Endothelial cell (in vitro differentiated cells): ENCODE results near the gene SSH2. TPM values are rescaled to one million over a fixed set of nuclear protein-coding genes. Genes with fewer than 3 reads are reported as not detected.
A peak's percentile ranks its signal among the peaks of the same experiment; 100 is the strongest.
"Not testable (repeated sequence)": the region's sequence is repeated elsewhere in the genome, so short reads cannot be mapped to it uniquely, and the experiment has no call there.

Experiments used
- DNase-seq: peaks from one replicate; pipeline ENCODE4 v3.0.0; 2021; ENCODE audit warnings: low spot score
- H3K27ac Mint-ChIP-seq: one replicate; pipeline ENCODE4 v1.8.0; 2021; ENCODE audit warnings: mixed read lengths, inconsistent platforms; ENCODE audit not compliant: unreplicated experiment
- H3K27me3 Mint-ChIP-seq: one replicate; pipeline ENCODE4 v1.8.0; 2021; ENCODE audit warnings: mild to moderate bottlenecking, moderate library complexity, mixed read lengths, inconsistent platforms; ENCODE audit not compliant: unreplicated experiment
- H3K36me3 Mint-ChIP-seq: one replicate; pipeline ENCODE4 v1.8.0; 2021; ENCODE audit warnings: mild to moderate bottlenecking, low read depth, mixed read lengths, inconsistent platforms; ENCODE audit not compliant: unreplicated experiment
- H3K4me1 Mint-ChIP-seq: one replicate; pipeline ENCODE4 v1.8.0; 2021; ENCODE audit warnings: mild to moderate bottlenecking, mixed read lengths, inconsistent platforms; ENCODE audit not compliant: unreplicated experiment
- H3K4me3 Mint-ChIP-seq: one replicate; pipeline ENCODE4 v1.8.0; 2021; ENCODE audit warnings: mild to moderate bottlenecking, mixed read lengths, inconsistent platforms; ENCODE audit not compliant: unreplicated experiment
- H3K9me3 Mint-ChIP-seq: one replicate; pipeline ENCODE4 v1.8.0; 2021; ENCODE audit warnings: mixed read lengths, inconsistent platforms; ENCODE audit not compliant: unreplicated experiment
- CTCF ChIP-seq: fragments of 200-600 bp; sonication (generic); IDR thresholded peaks from one replicate; pipeline ENCODE4 v1.5.0; 2021; ENCODE audit warnings: antibody characterized with exemption; ENCODE audit not compliant: unreplicated experiment
- total RNA-seq: library from RNA; stranded (reverse); fragmentation: NEBNext Ultra II Directional; extraction: Animal tissue kit (Norgen Biotek cat#: 25700); gene quantifications from one replicate; pipeline ENCODE4 v1.2.1, GENCODE V29; 2021; ENCODE audit not compliant: unreplicated experiment

SSH2 gene
- total RNA-seq, 1 donor from 2014 or later: 81.2 TPM

DNA sequence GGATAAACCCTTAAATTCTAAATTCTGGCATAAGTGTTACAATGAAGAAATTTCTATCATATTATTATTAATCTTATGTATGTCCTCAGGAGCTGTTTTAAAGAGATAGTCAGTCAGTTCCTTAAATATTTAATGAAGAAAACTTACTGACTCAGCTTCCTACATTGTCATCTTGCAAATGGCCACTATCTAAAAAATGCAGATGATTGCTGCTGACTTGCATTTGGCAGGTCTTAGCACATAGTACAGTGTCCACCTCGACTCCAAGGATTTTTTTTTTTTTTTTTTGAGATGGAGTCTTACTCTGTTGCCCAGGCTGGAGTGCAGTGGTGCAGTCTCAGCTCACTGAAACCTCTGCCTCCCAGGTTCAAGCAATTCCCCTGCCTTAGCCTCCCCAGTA is 252.2 kb downstream of the SSH2 start:
- H3K4me3 Mint-ChIP-seq: no peak overlapping the region
- H3K9me3 Mint-ChIP-seq: no peaks in the 10 kb centered on the region
- peaks cover 30% of the 10 kb centered on the region for H3K36me3 Mint-ChIP-seq
- DNase-seq: no peak
- no peaks in the 10 kb centered on the region for H3K27me3 Mint-ChIP-seq
- no peak overlapping the region for H3K27ac Mint-ChIP-seq
- no peak for TF ChIP-seq CTCF
- peaks cover 44% of the 10 kb centered on the region for H3K4me1 Mint-ChIP-seq

GRCh38 chr17:29677221-29677791 is 252.7 kb downstream of the SSH2 start:
- no peaks in the 10 kb centered on the region for H3K9me3 Mint-ChIP-seq
- no peak for DNase-seq
- TF ChIP-seq CTCF: no peak
- peaks cover 30% of the 10 kb centered on the region for H3K36me3 Mint-ChIP-seq
- peak overlapping the region; percentile 75 for H3K27ac Mint-ChIP-seq
- H3K27me3 Mint-ChIP-seq: no peaks in the 10 kb centered on the region
- H3K4me3 Mint-ChIP-seq: peak overlapping the region; percentile 14
- H3K4me1 Mint-ChIP-seq: peaks cover 41% of the 10 kb centered on the region

GRCh38 chr17:29675961-29676360 is 254.1 kb downstream of the SSH2 start:
- DNase-seq, H3K9me3 Mint-ChIP-seq, H3K27me3 Mint-ChIP-seq, H3K27ac Mint-ChIP-seq, H3K4me3 Mint-ChIP-seq: not testable (repeated sequence)
- H3K4me1 Mint-ChIP-seq: peaks cover 33% of the 10 kb centered on the region
- peaks cover 39% of the 10 kb centered on the region for H3K36me3 Mint-ChIP-seq

DNA sequence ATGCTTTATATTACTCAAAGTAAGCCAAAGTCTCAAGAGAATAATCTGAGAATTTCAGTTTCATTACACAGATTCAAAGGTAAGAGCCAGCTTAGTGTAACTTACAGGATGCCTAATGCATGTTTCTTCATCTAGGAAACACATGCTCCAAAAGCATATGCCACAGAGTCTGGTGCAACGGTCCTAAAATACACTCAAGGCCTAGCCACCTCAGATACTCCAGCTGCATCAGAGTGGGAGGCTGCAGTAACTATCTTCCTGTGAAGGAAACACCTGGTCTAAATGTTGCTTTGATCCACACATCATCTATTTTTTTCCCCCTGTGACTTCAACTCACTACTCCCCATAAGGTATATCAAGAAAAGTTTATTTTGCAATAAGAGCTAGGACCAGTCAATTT is 255.7 kb downstream of the SSH2 start:
- peaks cover 29% of the 10 kb centered on the region for H3K4me1 Mint-ChIP-seq
- no peak for DNase-seq
- no peak for TF ChIP-seq CTCF

GRCh38 chr17:29671661-29672060 is 258.4 kb downstream of the SSH2 start:
- no peak for TF ChIP-seq CTCF
- Mint-ChIP-seq H3K27me3 (no peaks in the 10 kb centered on the region), H3K9me3 (no peaks in the 10 kb centered on the region), H3K4me3 (no peak overlapping the region), H3K4me1 (peaks cover 26% of the 10 kb centered on the region), H3K36me3 (peaks cover 38% of the 10 kb centered on the region), H3K27ac (no peak overlapping the region)
- no peak for DNase-seq

More for the DNA sequence above, 255.7 kb downstream of the SSH2 start:
- peaks cover 36% of the 10 kb centered on the region for H3K36me3 Mint-ChIP-seq
- H3K27me3 Mint-ChIP-seq: no peaks in the 10 kb centered on the region
- peak overlapping the region; percentile 35 for H3K4me3 Mint-ChIP-seq
- H3K9me3 Mint-ChIP-seq: no peaks in the 10 kb centered on the region
- H3K27ac Mint-ChIP-seq: peak overlapping the region; percentile 77
